ENCODE measurements around the gene PLXDC1.

DNA sequence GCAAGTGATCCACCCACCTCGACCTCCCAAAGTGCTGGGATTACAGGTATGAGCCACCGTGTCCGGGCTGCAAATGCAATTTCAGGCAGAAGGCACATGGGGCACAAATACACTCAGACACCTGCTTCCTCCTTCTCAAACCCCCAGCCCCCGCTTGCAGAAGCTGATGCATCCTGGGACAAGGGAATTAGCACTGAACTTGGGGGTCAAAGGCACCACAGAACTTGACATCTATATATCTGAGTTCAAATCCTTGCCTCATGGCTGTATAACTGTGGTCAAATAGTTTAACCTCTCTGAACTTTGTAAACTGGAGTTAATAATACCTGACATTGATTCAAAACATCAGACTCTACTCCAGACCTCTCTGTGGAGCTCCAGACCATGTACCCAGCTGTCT, 18.7 kb upstream of the PLXDC1 start:
- TF ChIP-seq, protein P1, sequence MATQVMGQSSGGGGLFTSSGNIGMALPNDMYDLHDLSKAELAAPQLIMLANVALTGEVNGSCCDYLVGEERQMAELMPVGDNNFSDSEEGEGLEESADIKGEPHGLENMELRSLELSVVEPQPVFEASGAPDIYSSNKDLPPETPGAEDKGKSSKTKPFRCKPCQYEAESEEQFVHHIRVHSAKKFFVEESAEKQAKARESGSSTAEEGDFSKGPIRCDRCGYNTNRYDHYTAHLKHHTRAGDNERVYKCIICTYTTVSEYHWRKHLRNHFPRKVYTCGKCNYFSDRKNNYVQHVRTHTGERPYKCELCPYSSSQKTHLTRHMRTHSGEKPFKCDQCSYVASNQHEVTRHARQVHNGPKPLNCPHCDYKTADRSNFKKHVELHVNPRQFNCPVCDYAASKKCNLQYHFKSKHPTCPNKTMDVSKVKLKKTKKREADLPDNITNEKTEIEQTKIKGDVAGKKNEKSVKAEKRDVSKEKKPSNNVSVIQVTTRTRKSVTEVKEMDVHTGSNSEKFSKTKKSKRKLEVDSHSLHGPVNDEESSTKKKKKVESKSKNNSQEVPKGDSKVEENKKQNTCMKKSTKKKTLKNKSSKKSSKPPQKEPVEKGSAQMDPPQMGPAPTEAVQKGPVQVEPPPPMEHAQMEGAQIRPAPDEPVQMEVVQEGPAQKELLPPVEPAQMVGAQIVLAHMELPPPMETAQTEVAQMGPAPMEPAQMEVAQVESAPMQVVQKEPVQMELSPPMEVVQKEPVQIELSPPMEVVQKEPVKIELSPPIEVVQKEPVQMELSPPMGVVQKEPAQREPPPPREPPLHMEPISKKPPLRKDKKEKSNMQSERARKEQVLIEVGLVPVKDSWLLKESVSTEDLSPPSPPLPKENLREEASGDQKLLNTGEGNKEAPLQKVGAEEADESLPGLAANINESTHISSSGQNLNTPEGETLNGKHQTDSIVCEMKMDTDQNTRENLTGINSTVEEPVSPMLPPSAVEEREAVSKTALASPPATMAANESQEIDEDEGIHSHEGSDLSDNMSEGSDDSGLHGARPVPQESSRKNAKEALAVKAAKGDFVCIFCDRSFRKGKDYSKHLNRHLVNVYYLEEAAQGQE (IDR thresholded peaks at IDR 0.05; ENCODE audit: insufficient read depth in 1 of 2, low read depth in 2 of 2, low read length in 1 of 2): no peak
- TF ChIP-seq, protein P2, sequence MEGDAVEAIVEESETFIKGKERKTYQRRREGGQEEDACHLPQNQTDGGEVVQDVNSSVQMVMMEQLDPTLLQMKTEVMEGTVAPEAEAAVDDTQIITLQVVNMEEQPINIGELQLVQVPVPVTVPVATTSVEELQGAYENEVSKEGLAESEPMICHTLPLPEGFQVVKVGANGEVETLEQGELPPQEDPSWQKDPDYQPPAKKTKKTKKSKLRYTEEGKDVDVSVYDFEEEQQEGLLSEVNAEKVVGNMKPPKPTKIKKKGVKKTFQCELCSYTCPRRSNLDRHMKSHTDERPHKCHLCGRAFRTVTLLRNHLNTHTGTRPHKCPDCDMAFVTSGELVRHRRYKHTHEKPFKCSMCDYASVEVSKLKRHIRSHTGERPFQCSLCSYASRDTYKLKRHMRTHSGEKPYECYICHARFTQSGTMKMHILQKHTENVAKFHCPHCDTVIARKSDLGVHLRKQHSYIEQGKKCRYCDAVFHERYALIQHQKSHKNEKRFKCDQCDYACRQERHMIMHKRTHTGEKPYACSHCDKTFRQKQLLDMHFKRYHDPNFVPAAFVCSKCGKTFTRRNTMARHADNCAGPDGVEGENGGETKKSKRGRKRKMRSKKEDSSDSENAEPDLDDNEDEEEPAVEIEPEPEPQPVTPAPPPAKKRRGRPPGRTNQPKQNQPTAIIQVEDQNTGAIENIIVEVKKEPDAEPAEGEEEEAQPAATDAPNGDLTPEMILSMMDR (IDR thresholded peaks at IDR 0.05): no peak
- TF ChIP-seq POLR2AphosphoS5 (IDR thresholded peaks at IDR 0.05; ENCODE audit: low read depth, low read length) (no peak), SIN3A (IDR thresholded peaks at IDR 0.05; ENCODE audit: borderline replicate concordance, insufficient read depth, low read depth, low read length) (no peak)

Data from Panc1 (cell line).